Peyer's patch (tissue), 4 donors: ENCODE measurements around the gene ZNF765.
"Not testable (repeated sequence)": the region's sequence is repeated elsewhere in the genome, so short reads cannot be mapped to it uniquely, and the experiment has no call there.

Experiments used
- CTCF ChIP-seq, 6 experiments: fragments of 450-650 bp in 4 of 6; fragments of 200-600 bp in 2 of 6; sonication (generic) in 1 of 6; IDR thresholded peaks; one replicate each; pipeline ENCODE4 v1.5.1; 2017 to 2019; ENCODE audit warnings: antibody characterized with exemption in 6 of 6, mild to moderate bottlenecking in 3 of 6, moderate library complexity in 1 of 6
- POLR2A ChIP-seq, 2 donors: fragments of 450-650 bp; IDR thresholded peaks; one replicate each; pipeline ENCODE4 v1.5.1; 2017; ENCODE audit warnings: antibody characterized with exemption in 2 of 2, mild to moderate bottlenecking in 2 of 2, moderate library complexity in 2 of 2

GRCh38 chr19:53460131-53460721 lies 65.3 kb downstream of the ZNF765 start:
- not testable (repeated sequence) for TF ChIP-seq POLR2A, CTCF (IDR thresholded peaks at IDR 0.05)
